IMR-90 (cell line): Measurements from ENCODE around the gene MET. TPM values are rescaled to one million over a fixed set of nuclear protein-coding genes. Genes with fewer than 3 reads are reported as not detected.

Source experiments
- ATAC-seq: fragments of 200-7000 bp; cut with Tn5 transposase; 2 replicates; pipeline ENCODE4 v1.9.1; 2020; ENCODE audit warnings: low read depth, mild to moderate bottlenecking, moderate library complexity
- BruUV-seq: library from RNA; stranded (reverse); fragments of 400-500 nt; replicated peaks from 2 replicates; lab custom pipeline; 2021; lab: Mats Ljungman, UMichigan
- CTCF ChIA-PET: fragments of 300-600 bp; formaldehyde crosslinking; extraction: SDS; loops from one replicate; lab custom pipeline; 2021; ENCODE audit warnings: antibody characterized with exemption; lab: Yijun Ruan, JAX
- POLR2A ChIA-PET: fragments of 300-600 bp; sonication (Branson Sonifier 250); formaldehyde crosslinking; loops from one replicate; lab custom pipeline; 2022; ENCODE audit warnings: antibody characterized with exemption; ENCODE audit not compliant: unreplicated experiment; lab: Charles Lee
- DNase-seq: peaks from one replicate; pipeline ENCODE4 v3.0.0; 2013
- H2AFZ ChIP-seq: replicated peaks from 2 replicates; pipeline ENCODE3; 2013; ENCODE audit warnings: low read length, mild to moderate bottlenecking; ENCODE audit not compliant: poor library complexity
- H2AK5ac ChIP-seq: 2 replicates; pipeline ENCODE4 v1.6.1; 2013; ENCODE audit warnings: low read depth, low read length, inconsistent platforms
- H2AK9ac ChIP-seq: replicated peaks from 2 replicates; pipeline ENCODE3; 2013; ENCODE audit warnings: mild to moderate bottlenecking, low read depth, low read length, moderate library complexity; ENCODE audit not compliant: poor library complexity
- H2BK120ac ChIP-seq: 2 replicates; pipeline ENCODE4 v1.6.1; 2013; ENCODE audit warnings: low read depth, low read length, inconsistent platforms
- H2BK15ac ChIP-seq: 3 replicates; pipeline ENCODE4 v1.6.1; 2013; ENCODE audit warnings: low read depth, low read length, inconsistent platforms
- H2BK20ac ChIP-seq: 2 replicates; pipeline ENCODE4 v1.6.1; 2013; ENCODE audit warnings: low read depth, mild to moderate bottlenecking, inconsistent platforms, low read length, moderate library complexity
- H2BK5ac ChIP-seq: 2 replicates; pipeline ENCODE4 v1.6.1; 2013; ENCODE audit warnings: mild to moderate bottlenecking, low read depth, low read length, inconsistent platforms; ENCODE audit not compliant: poor library complexity, severe bottlenecking
- H3K14ac ChIP-seq: replicated peaks from 2 replicates; pipeline ENCODE4 v1.6.1; 2013; ENCODE audit warnings: low read depth, low read length, inconsistent platforms
- H3K18ac ChIP-seq: 2 replicates; pipeline ENCODE4 v1.6.1; 2013; ENCODE audit warnings: low read depth, low read length, control low read depth
- H3K23ac ChIP-seq: 2 replicates; pipeline ENCODE4 v1.6.1; 2013; ENCODE audit warnings: low read depth, low read length, inconsistent platforms
- H3K27ac ChIP-seq: 2 replicates; pipeline ENCODE4 v1.5.1; 2013; ENCODE audit warnings: mild to moderate bottlenecking, control low read depth, low read length; ENCODE audit not compliant: insufficient read depth
- H3K27me3 ChIP-seq: 2 replicates; pipeline ENCODE4 v1.6.1; 2013; ENCODE audit warnings: low read length; ENCODE audit not compliant: control insufficient read depth, insufficient read depth
- H3K36me3 ChIP-seq: 2 replicates; pipeline ENCODE4 v1.6.1; 2013; ENCODE audit warnings: low read length, mixed read lengths; ENCODE audit not compliant: control insufficient read depth, insufficient read depth
- H3K4ac ChIP-seq: 2 replicates; pipeline ENCODE4 v1.6.1; 2013; ENCODE audit warnings: low read depth, low read length, inconsistent platforms
- H3K4me1 ChIP-seq: 2 replicates; pipeline ENCODE4 v1.6.1; 2013; ENCODE audit warnings: low read length, mixed read lengths; ENCODE audit not compliant: control insufficient read depth, insufficient read depth
- H3K4me2 ChIP-seq: 2 replicates; pipeline ENCODE4 v1.6.1; 2013; ENCODE audit warnings: low read depth, mild to moderate bottlenecking, control low read depth, low read length, moderate library complexity
- H3K4me3 ChIP-seq: 2 replicates; pipeline ENCODE4 v1.5.1; 2013; ENCODE audit warnings: low read depth, mild to moderate bottlenecking, control low read depth, low read length, moderate library complexity; ENCODE audit not compliant: insufficient read depth
- H3K56ac ChIP-seq: 2 replicates; pipeline ENCODE4 v1.6.1; 2013; ENCODE audit warnings: low read length, inconsistent platforms; ENCODE audit not compliant: insufficient read depth; ENCODE audit errors: extremely low read depth
- H3K79me1 ChIP-seq, 2 experiments: 2 replicates each; pipeline ENCODE4 v1.6.1; 2013; ENCODE audit warnings: low read length in 2 of 2, inconsistent platforms in 1 of 2, low read depth in 1 of 2
- H3K9ac ChIP-seq: 2 replicates; pipeline ENCODE4 v1.6.1; 2013; ENCODE audit warnings: low read depth, low read length, control low read depth
- H3K9me1 ChIP-seq: 2 replicates; pipeline ENCODE4 v1.6.1; 2013; ENCODE audit warnings: low read length, inconsistent platforms; ENCODE audit not compliant: insufficient read depth
- H3K9me3 ChIP-seq: 2 replicates; pipeline ENCODE4 v1.6.1; 2013; ENCODE audit warnings: low read length; ENCODE audit not compliant: control insufficient read depth, insufficient read depth
- H4K20me1 ChIP-seq: 2 replicates; pipeline ENCODE4 v1.6.1; 2013; ENCODE audit warnings: low read length, inconsistent platforms; ENCODE audit not compliant: insufficient read depth
- H4K5ac ChIP-seq: 2 replicates; pipeline ENCODE4 v1.6.1; 2013; ENCODE audit warnings: mild to moderate bottlenecking, low read depth, low read length, control low read depth
- H4K8ac ChIP-seq, 2 experiments: 2 replicates each; pipeline ENCODE4 v1.6.1; 2013; ENCODE audit warnings: low read depth in 2 of 2, low read length in 2 of 2, control low read depth in 1 of 2, inconsistent platforms in 1 of 2
- H4K91ac ChIP-seq: 2 replicates; pipeline ENCODE4 v1.6.1; 2013; ENCODE audit warnings: low read depth, low read length, inconsistent platforms; ENCODE audit not compliant: insufficient read depth
- BHLHE40 ChIP-seq: fragments of 150-350 bp; IDR thresholded peaks from 2 replicates; pipeline ENCODE4 v1.6.1; 2016; ENCODE audit warnings: mild to moderate bottlenecking, low read depth, low read length
- CEBPB ChIP-seq: IDR thresholded peaks from 2 replicates; pipeline ENCODE4 v1.6.1; 2012; ENCODE audit warnings: low read depth, low read length, improper control_type of control experiment
- CHD1 ChIP-seq: IDR thresholded peaks from 2 replicates; pipeline ENCODE4 v1.6.1; 2012; ENCODE audit warnings: low read depth, low read length, improper control_type of control experiment
- FOS ChIP-seq: fragments of 150-350 bp; IDR thresholded peaks from 2 replicates; pipeline ENCODE4 v1.6.1; 2016; ENCODE audit warnings: low read depth, low read length
- MAFK ChIP-seq: IDR thresholded peaks from 2 replicates; pipeline ENCODE4 v1.6.1; 2012; ENCODE audit warnings: low read depth, low read length, improper control_type of control experiment
- MAZ ChIP-seq: IDR thresholded peaks from 2 replicates; pipeline ENCODE4 v1.6.1; 2012; ENCODE audit warnings: low read depth, mild to moderate bottlenecking, low read length, improper control_type of control experiment, moderate library complexity, borderline replicate concordance
- MXI1 ChIP-seq: IDR thresholded peaks from 2 replicates; pipeline ENCODE4 v1.6.1; 2012; ENCODE audit warnings: low read depth, mild to moderate bottlenecking, low read length, moderate library complexity, borderline replicate concordance
- NFE2L2 ChIP-seq: fragments of 150-350 bp; IDR thresholded peaks from 2 replicates; pipeline ENCODE4 v1.6.1; 2016; ENCODE audit warnings: low read depth, mild to moderate bottlenecking, low read length
- POLR2A ChIP-seq: IDR thresholded peaks from 2 replicates; pipeline ENCODE4 v1.6.1; 2012; ENCODE audit warnings: mild to moderate bottlenecking, low read depth, low read length
- RAD21 ChIP-seq: IDR thresholded peaks from 2 replicates; pipeline ENCODE4 v1.6.1; 2012; ENCODE audit warnings: low read length, improper control_type of control experiment
- RCOR1 ChIP-seq: IDR thresholded peaks from 2 replicates; pipeline ENCODE4 v1.6.1; 2012; ENCODE audit warnings: mild to moderate bottlenecking, low read length, improper control_type of control experiment; ENCODE audit not compliant: insufficient replicate concordance
- RFX5 ChIP-seq: IDR thresholded peaks from 2 replicates; pipeline ENCODE4 v1.8.0; 2012; ENCODE audit warnings: low read depth, mild to moderate bottlenecking, low read length, moderate library complexity
- SMC3 ChIP-seq: fragments of 150-350 bp; IDR thresholded peaks from 2 replicates; pipeline ENCODE4 v1.6.1; 2016; ENCODE audit warnings: low read depth, mild to moderate bottlenecking, antibody characterized with exemption, low read length, moderate library complexity
- WGBS, 2 experiments: methylation state at CpG; one replicate each; pipeline versions ENCODE4 v1.1.5 to v1.1.7; 2013; ENCODE audit warnings: missing lambda C conversion rate in 2 of 2; ENCODE audit not compliant: insufficient read length in 1 of 2; ENCODE audit errors: extremely low coverage in 2 of 2; 5-methylcytosine and 5-hydroxymethylcytosine counted together
- dilution Hi-C: fragments of 300-500 bp; cut with HindIII; formaldehyde crosslinking; loops from one replicate; pipeline ENCODE4 v1.14.3; 2018; ENCODE audit warnings: low sequenced_read_pairs; ENCODE audit not compliant: unreplicated experiment
- in situ Hi-C: fragments of 300-500 bp; cut with MboI; formaldehyde crosslinking; loops from 3 replicates; pipeline ENCODE4 v1.14.3; 2019; ENCODE audit warnings: low sequenced_read_pairs, inconsistent platforms, mixed read lengths
- intact Hi-C: fragments of 100-400 bp; cut with micrococcal nuclease; formaldehyde crosslinking; loops from 2 replicates; pipeline ENCODE4 v1.10.0; 2022
- polyA plus RNA-seq, 3 experiments: library from polyadenylated mRNA; depleted of rRNA; stranded (reverse); fragments of >200 nt; gene quantifications; 2 replicates each; pipeline ENCODE4 v1.2.3, GENCODE V29; 2012; ENCODE audit warnings: low replicate concordance in 1 of 3
- total RNA-seq: library from RNA; depleted of rRNA; stranded (reverse); fragments of >200 nt; gene quantifications from 2 replicates; pipeline ENCODE4 v1.2.3, GENCODE V29; 2012
- TF ChIP-seq, protein P1 (sequence below): fragments of 150-350 bp; IDR thresholded peaks from 2 replicates; pipeline ENCODE4 v1.6.1; 2017; ENCODE audit warnings: mild to moderate bottlenecking, antibody characterized with exemption, low read length, low read depth
- TF ChIP-seq, protein P2 (sequence below): fragments of 150-350 bp; IDR thresholded peaks from 2 replicates; pipeline ENCODE4 v1.6.1; 2016; ENCODE audit warnings: low read depth, mild to moderate bottlenecking, low read length, moderate library complexity, borderline replicate concordance
- TF ChIP-seq, protein P3 (sequence below): conservative IDR thresholded peaks from 2 replicates; pipeline ENCODE4 v1.5.1; 2012; ENCODE audit warnings: mild to moderate bottlenecking, low read depth, low read length, improper control_type of control experiment

The MET gene
- total and polyA plus RNA-seq, 2 of the 4 experiments (the other 2 are of a cell fraction), result 15.0 to 84.6 TPM

DNA sequence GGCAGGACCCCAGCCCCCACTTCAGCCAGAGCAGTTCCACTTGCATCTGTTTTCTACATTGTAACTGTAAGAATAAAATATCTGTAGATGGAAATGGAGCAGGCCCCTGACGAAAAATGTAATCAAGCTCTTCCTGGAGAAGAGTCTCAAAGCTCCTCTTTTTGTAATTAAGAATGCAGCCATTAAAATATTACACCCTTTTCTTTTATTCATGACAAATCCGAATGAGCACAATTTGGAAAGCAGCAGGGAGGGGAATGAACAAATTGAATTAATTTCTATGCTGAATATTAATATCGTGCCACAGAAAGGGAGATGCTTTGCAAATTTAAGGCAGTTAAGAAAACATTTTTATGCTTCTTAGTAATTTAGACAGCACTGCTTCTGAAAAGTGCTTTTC is 165.6 kb downstream of the MET start:
- H4K20me1 ChIP-seq, result no peaks in the 10 kb centered on the region
- H4K5ac ChIP-seq, result no peak overlapping the region
- in situ Hi-C loops, result no loop called here
- H2BK5ac ChIP-seq, result no peak overlapping the region
- no peaks in the 10 kb centered on the region for H3K79me1 ChIP-seq
- no peaks in the 10 kb centered on the region for H3K36me3 ChIP-seq
- no peak overlapping the region for H3K4me3 ChIP-seq
- no peaks in the 10 kb centered on the region for H3K9me3 ChIP-seq
- no peak overlapping the region for H4K91ac ChIP-seq
- no peak overlapping the region for H2AK9ac ChIP-seq
- BruUV-seq, result no TSS peak
- intact Hi-C loops, result no loop called here
- no peaks in the 10 kb centered on the region for H3K9me1 ChIP-seq
- H2BK20ac ChIP-seq, result no peak overlapping the region
- H4K8ac ChIP-seq, result no peak overlapping the region
- no peak overlapping the region for H2BK15ac ChIP-seq
- H2AK5ac ChIP-seq, result no peak overlapping the region
- no CpG with 5 or more reads among the region's 3 CpGs for WGBS, 2 experiments
- H3K27me3 ChIP-seq, result peaks cover 4% of the 10 kb centered on the region
- H3K4me2 ChIP-seq, result no peak overlapping the region
- dilution Hi-C loops, result no loop called here
- ATAC-seq (no peak), DNase-seq (no peak)
- no peak overlapping the region for H2AFZ ChIP-seq
- TF ChIP-seq RCOR1 (no peak), CEBPB (no peak), BHLHE40 (no peak), MAFK (no peak), FOS (no peak), RFX5 (no peak), RAD21 (no peak), MAZ (no peak), SMC3 (no peak), CHD1 (no peak), NFE2L2 (no peak), POLR2A (no peak), MXI1 (no peak)
- TF ChIP-seq, protein P1, sequence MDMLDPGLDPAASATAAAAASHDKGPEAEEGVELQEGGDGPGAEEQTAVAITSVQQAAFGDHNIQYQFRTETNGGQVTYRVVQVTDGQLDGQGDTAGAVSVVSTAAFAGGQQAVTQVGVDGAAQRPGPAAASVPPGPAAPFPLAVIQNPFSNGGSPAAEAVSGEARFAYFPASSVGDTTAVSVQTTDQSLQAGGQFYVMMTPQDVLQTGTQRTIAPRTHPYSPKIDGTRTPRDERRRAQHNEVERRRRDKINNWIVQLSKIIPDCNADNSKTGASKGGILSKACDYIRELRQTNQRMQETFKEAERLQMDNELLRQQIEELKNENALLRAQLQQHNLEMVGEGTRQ, result no peak
- TF ChIP-seq, protein P2, sequence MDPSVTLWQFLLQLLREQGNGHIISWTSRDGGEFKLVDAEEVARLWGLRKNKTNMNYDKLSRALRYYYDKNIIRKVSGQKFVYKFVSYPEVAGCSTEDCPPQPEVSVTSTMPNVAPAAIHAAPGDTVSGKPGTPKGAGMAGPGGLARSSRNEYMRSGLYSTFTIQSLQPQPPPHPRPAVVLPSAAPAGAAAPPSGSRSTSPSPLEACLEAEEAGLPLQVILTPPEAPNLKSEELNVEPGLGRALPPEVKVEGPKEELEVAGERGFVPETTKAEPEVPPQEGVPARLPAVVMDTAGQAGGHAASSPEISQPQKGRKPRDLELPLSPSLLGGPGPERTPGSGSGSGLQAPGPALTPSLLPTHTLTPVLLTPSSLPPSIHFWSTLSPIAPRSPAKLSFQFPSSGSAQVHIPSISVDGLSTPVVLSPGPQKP, result no peak
- TF ChIP-seq, protein P3, sequence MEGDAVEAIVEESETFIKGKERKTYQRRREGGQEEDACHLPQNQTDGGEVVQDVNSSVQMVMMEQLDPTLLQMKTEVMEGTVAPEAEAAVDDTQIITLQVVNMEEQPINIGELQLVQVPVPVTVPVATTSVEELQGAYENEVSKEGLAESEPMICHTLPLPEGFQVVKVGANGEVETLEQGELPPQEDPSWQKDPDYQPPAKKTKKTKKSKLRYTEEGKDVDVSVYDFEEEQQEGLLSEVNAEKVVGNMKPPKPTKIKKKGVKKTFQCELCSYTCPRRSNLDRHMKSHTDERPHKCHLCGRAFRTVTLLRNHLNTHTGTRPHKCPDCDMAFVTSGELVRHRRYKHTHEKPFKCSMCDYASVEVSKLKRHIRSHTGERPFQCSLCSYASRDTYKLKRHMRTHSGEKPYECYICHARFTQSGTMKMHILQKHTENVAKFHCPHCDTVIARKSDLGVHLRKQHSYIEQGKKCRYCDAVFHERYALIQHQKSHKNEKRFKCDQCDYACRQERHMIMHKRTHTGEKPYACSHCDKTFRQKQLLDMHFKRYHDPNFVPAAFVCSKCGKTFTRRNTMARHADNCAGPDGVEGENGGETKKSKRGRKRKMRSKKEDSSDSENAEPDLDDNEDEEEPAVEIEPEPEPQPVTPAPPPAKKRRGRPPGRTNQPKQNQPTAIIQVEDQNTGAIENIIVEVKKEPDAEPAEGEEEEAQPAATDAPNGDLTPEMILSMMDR, result no peak
- H3K14ac ChIP-seq, result no peak overlapping the region
- no peak overlapping the region for H3K56ac ChIP-seq
- no peak overlapping the region for H3K27ac ChIP-seq
- no peak overlapping the region for H3K18ac ChIP-seq
- CTCF ChIA-PET, result no interaction called here
- no peak overlapping the region for H3K9ac ChIP-seq
- POLR2A ChIA-PET, result no interaction called here
- H3K23ac ChIP-seq, result no peak overlapping the region
- 0 out of 2 replicates have a peak, but pooled peaks cover 2% of the 10 kb centered on the region for H3K4me1 ChIP-seq
- no peak overlapping the region for H3K4ac ChIP-seq
- no peak overlapping the region for H2BK120ac ChIP-seq
